Measurements from ENCODE around the gene BBOX1. TPM values are rescaled to one million over a fixed set of nuclear protein-coding genes. Genes with fewer than 3 reads are reported as not detected.
"Not testable (repeated sequence)": the region's sequence is repeated elsewhere in the genome, so short reads cannot be mapped to it uniquely, and the experiment has no call there.

Gene BBOX1
- total RNA-seq, 1 donor from 2014 or later: not detected

DNA sequence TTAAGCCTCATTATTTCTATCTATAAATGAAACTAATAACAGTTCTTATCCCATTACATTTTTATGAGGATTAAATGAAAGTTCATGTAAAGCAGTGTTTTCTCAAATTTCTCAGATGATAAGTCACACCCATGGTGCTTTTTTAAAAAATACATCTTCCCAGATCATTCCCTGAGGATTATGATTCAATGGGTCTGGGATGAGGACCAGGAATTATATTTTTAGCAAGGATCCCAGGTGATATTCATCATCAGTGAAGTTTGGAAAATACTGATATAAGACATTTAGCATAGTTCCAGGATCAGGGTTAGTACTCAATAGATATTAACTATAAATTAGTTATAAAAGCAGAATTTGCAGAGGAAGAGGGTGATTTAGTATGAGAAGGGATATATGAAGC is 89.1 kb downstream of the BBOX1 start:
- DNase-seq: no peak

DNA sequence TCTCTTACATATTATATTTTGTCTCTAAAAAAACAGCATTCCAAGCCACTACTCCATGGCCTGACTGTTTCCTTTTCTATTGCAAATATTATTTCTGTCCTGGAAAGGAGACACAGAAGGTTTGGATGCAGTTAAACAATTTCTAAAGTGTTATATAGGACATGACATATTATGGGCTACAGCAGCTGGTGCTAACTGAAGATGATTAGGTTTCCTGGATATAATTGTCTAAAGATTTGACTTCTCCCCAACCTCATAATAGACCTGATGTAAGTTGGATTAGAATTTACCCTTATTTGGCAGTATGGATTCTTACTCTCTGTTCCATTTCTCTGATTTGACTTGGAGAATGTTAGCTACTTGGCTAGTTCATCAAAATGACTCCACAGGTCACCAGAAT is 90.2 kb downstream of the BBOX1 start:
- DNase-seq: no peak

DNA sequence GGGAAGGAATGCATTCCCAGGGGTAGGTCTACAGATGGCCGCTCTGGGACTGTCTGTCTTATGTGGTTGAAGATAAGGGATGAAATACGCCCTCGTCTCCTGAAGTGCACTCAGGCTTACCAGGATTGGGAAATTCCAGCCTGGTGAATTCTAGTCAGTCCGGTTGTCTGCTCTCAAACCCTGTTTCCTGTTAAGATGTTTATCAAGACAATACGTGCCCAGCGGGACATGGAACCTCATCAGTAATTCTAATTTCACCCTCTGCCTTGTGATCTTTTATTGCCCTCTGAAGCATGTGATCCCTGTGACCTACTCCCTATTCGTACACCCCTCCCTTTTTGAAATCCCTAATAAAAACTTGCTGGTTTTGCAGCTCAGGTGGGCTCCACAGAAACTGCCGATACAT is 95.3 kb downstream of the BBOX1 start:
- not testable (repeated sequence) for DNase-seq

DNA sequence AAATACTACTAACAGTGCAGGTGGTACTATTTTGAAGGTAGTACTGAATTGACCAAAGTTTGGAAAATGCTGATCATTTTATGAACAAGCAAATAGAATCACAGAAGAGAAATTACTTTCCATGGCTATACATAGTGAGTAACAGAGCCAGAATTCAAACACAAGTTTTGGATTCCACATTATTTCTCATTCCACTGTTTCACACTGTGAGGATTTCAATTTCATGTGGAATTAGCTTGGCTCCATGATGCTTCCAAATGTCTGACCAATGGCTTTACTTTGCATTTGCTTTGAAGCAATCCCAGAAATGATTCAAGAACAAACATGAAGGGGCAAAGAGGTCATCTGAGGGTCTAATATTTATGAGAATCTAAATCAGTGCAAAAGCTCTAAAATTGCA is 98.1 kb downstream of the BBOX1 start:
- no peak for DNase-seq

DNA sequence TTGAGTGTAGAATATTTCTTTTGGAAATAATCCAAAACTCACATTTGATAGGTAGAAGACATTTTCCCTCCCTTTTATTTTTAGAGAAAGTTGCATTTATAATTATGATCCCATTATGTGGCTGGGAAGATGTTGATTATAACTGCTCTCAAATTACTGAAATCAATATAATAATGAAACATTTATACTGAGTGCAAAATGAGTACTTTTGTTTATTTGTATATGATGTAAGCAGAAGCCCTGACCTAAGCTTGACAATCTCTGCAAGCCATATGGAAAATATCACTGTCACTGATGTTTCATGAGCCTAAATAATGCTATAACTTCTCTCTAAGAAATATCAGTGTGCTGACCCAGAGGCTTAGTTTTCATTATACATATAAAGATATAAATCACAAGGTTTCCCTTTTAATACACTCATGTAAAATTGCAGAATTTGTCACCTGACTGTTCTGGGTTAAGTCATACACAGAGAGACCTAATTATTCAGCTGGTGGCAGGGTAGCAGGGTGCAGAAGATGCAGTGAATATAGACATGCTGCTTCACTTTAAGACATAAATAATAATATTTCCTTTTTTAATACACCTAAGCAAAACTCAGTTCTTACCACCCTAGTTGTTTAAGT is 99.2 kb downstream of the BBOX1 start:
- no peak for DNase-seq

DNA sequence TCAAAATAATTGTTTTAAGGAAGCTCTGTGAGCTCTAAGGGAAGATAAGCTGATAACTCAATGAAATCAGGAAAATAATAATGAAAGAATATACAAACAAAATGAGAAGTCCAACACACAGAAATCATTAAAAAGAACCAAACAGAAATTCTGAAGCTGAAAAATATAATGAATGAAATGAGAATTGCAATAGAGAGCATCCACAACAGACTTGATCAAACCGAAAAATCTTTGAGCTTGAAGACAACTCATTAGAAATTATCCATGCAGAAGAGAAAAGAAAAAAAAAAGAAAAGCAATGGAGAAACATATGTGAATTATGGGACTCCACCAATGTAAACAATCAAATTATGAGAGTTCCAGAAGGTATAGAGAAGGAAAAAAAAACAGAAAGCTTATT is 101.0 kb downstream of the BBOX1 start:
- DNase-seq: no peak

DNA sequence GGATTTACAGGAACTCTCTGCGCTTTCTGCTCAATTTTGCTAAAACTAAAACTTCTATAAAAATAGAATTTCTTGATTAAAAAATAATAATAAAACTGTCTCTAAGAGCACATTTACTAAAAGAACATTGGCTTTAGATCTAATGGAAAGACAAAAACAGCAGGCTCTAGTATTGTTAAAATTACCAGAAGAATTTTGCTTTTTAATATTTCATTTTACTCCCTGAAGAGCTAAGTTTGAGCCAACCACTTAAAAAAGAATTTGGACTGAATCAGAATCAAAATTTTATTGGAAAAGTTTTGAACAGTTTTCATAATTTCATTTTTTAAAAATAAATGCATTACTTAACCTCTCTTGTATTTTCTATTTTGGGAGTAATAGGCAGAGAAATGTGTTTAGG is 107.3 kb downstream of the BBOX1 start:
- DNase-seq: no peak

DNA sequence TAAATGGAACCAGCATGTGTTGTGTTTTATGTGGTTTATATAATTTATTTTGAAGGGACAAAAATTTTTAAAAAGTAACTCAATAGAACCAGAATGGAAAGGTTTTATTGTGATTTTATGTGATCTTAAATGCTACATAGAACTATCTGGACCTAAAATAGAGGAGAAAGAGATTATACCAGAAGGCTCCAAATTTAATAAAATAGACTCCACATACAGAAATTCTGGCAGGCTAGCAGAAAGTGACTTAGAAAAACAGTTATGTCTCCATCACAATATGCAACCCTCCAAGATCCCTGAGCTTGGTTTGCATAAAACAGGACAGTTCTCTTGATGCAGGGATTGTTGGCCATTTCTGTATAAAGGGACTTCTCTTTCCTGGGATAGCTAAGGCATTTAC is 107.9 kb downstream of the BBOX1 start:
- no peak for DNase-seq

DNA sequence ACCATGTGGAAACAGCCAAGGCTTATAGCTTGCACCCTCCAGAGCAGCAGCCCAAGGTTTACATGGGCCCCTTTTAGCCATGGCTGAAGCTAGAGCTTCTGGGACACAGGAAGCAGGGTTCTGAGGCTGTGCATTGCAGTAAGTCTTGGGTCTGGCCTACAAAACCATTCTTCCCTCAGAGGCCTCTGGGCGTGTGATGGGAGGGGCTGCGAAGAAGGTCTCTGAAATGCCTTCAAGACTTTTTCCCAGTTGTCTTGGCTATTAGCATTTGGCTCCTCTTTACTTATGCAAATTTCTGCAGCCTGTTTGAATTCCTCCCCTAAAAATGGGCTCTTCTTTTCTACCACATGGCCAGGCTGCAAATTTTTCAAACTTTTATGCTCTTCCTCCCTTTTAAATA is 109.5 kb downstream of the BBOX1 start:
- no peak for DNase-seq

DNA sequence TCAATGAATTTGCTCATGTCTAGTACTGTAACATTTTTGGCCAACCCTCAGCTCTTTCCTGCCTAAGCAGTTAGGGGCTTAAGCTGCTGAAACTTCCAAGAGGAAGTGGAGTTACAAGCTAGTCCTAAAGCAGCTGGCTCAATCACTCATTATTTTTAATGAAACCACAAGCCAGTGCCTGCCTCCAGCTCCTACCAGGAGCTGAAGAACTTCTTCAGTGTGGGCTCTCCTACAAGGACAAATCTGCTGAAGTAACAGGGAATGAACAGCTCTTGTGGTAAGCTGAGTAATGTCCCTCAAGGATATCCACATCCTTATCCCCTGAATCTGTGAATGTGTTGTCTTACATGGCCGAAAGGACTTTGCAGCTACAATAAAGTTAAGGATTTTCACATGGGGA is 112.5 kb downstream of the BBOX1 start:
- no peak for DNase-seq

DNA sequence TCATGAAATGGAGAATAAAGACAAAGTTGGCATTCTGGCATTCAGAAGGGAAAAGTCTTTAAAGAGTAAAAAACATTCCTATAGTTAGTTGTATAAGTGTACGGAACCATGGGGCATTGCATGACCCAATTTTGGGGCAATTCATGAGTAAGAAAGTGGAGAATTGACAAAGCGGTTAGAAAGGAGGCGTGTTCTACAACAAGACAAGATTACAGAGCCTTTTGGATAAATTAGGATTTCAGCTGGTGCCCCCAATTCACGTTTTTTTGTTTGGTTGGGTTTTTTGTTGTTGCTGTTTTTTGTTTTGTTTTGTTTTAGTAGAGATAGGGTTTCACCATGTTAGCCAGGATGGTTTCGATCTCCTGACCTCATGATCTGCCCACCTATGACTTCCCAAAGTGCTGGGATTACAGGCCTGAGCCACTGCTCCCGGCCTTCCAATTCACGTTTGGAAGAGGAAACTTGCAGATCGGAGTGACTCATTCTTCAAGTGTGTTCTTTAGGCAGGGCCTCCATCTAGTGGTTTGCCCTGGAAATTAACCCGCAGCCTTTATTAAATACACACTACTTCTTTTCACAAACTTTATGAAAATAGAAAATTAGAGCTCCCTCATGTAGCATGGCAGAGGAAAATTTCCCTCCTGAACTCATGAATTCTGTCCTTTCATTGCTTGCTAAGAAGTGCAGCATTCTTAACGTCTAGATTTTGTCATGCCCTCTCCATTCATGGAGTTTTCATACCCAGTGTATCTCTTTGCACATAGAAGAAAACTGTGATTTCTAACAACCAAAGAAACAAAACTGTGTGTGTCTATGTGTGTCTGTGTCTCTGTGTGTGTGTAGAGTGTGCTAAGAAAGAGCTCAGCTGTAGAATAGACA is 118.1 kb downstream of the BBOX1 start:
- DNase-seq: peak; percentile 81

DNA sequence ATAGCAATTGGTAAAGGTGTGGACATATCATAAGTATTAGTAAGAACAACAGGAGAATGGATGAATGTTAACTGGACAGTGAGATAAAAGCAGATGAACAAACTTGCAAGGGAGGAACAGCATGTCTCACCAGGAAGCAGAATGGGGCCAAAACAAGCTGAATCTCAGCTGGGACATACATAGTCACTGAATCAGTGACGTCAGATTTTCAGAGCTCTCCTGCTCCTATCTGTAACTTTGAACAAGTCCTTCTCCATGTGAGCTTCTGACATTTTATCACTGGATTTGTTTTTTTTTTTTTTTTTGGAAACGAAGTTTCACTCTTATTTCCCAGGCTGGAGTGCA is 118.7 kb downstream of the BBOX1 start:
- DNase-seq: no peak

DNA sequence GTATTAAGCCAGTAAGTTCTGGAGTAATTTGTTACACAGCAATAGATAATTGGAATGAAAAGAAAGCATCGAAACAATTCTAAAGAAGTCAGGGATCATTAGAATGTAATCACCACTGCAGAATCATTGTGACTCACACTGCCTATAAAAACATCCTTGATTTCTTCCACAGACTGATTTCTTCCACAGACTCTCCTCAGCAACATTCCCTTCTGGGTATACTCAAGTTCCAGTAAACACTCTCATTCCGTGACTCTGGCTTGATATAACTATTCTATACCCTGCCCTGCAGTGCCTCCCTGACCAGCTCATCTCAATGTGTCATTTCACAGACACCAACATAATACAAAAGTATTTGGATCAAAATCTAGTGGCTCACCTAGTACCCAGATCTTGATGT is 120.5 kb downstream of the BBOX1 start:
- no peak for DNase-seq

DNA sequence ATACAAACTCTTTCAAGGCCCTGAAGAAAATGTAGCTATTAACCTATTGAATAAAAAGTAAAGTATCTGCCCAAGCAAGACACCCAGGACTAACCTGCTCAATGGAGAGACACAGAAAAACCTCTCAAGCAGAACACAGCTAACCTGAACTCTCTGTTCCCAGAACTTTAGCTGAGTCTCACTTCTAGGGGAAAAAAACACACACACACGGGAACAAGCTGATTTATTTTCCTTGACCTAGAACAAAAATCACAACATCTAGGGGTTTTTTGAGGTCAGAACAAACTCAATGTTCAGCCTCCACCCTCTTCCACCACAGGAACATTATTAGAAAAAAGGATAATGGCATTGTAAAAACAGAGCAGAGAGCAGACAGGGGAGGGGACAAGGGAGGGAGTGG is 121.6 kb downstream of the BBOX1 start:
- DNase-seq: no peak

DNA sequence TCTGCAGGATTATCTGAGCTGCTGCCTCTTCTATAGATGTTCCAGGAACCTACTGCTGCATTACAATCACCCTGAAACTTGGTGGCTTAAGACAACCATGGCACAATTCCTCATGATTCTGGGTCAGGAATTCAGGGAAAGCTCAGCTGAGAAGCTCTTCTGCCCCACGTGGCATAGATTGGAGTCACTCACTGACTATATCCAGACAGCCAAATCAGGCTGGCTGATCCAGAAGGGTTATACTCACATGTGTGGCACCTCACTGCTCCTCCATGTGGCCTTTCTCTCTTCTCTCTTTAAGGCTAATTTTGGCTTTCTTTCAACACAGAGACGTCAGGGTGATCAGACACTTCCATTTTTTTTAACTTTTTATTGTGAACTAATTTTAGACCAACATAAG is 125.5 kb downstream of the BBOX1 start:
- no peak for DNase-seq

DNA sequence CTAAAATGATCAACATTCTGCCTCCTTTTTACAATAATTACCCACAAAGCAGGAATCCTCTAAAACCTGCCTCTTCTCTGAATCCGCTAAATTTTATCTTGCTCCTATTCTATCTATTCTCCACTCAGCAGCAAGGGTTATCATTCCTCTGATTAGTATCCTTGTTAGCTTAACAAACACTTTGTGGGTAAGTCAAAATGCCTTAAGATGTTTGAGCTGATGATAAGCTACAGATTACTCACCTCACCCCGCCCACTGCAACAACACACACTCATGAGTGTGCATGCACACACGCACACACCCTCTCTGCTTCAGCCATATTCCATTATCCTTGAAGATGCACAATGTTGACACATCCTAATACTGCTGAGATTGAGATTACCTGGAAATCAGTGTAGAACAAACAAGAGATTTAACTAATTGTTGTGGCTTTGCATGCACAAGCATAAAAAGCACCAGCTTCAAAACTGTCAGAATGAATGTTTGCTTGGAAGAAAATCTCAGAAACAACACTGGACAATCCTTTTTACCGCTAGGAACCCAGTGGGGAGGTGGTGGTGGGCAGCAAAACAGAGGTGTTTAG is 130.9 kb downstream of the BBOX1 start:
- no peak for DNase-seq

DNA sequence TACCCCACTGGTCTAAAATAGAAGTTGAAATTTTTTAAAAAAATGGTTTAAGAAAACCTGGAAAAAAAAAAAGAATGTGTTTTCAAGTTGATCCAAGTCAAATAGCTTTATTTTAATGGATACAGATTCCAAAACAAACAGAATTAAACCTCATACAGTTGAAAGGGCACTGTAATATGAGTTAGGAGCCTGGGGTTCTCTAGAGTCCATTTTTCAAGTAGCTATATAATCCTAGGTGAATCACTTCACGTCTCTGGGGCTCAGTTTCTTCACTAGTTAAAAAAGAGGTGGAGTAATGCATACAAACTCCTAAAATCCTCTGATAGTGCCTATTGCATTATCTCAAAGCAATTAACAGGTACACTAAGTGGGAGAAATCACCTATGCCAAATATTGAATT is 132.9 kb downstream of the BBOX1 start:
- no peak for DNase-seq

DNA sequence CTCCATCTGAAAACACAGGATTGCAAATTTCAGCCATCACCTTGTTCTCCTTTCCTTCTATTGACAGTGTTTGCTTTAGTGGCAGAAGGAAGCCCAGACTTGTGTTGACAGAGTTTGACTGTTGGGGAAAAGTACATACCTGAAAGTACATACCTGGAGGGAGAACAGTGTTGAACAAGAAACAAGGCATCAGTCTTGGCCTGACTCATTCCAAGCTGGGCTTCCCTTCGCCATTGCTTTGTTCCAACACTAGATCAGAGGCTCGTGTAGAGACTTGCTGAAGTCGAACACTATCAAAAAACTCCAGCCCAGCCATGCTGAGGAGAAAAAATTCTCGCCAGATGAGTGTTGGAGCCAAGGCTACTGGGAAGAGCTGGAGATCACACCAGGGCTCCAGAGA is 133.4 kb downstream of the BBOX1 start:
- no peak for DNase-seq

DNA sequence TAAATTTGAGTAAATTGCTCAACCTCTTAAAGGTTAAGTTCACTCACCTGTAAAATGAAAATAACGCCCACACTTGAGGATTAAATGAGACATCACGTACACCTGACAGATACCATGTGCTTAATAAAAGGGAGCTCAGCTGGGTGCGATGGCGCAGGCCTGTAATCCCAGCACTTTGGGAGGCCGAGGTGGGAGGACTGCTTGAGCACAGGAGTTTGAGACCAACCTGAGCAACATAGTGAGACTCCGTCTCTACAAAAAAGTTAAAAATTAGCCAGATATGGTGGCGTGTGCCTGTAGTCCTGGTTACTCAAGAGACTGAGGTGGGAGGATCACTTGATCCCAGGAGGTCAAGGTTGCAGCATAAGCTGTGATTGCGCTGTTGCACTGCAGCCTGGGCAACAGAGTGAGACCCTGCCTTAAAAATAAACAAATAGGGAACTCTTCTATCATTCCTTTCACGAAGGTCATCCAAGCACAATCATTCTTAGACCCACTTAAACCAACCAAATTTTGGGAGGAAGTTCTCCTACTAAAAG is 134.1 kb downstream of the BBOX1 start:
- no peak for DNase-seq

DNA sequence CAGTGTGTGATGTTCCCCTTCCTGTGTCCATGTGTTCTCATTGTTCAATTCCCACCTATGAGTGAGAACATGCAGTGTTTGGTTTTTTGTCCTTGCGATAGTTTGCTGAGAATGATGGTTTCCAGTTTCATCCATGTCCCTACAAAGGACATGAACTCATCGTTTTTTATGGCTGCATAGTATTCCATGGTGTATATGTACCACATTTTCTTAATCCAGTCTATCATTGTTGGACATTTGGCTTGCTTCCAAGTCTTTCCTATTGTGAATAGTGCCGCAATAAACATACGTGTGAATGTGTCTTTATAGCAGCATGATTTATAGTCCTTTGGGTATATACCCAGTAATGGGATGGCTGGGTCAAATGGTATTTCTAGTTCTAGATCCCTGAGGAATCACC is 134.9 kb downstream of the BBOX1 start:
- not testable (repeated sequence) for DNase-seq

Measured in dermis blood vessel endothelial cell (primary cell).